GM12873 (cell line): ENCODE measurements around the gene RAPGEF5.

Experiments used
- CTCF ChIP-seq: IDR thresholded peaks from 2 replicates; pipeline ENCODE4 v1.5.1; 2012; ENCODE audit warnings: low read depth, mild to moderate bottlenecking, moderate library complexity, low read length, control low read depth; ENCODE audit not compliant: insufficient read depth; ENCODE audit errors: missing control alignments

RAPGEF5 gene

GRCh38 chr7:22144950-22145349 lies 212.0 kb downstream of the RAPGEF5 start:
- TF ChIP-seq CTCF, result no peak

- no peak for TF ChIP-seq CTCF
Measured at GRCh38 chr7:22143491-22143890, 213.5 kb downstream of the RAPGEF5 start.

- TF ChIP-seq CTCF, result no peak
Measured at GRCh38 chr7:22142572-22142971, 214.4 kb downstream of the RAPGEF5 start.

- no peak for TF ChIP-seq CTCF
Measured at GRCh38 chr7:22141355-22141754, 215.6 kb downstream of the RAPGEF5 start.

- no peak for TF ChIP-seq CTCF
Measured at GRCh38 chr7:22140578-22140977, 216.4 kb downstream of the RAPGEF5 start.

- no peak for TF ChIP-seq CTCF
Measured at GRCh38 chr7:22138886-22139285, 218.1 kb downstream of the RAPGEF5 start.

GRCh38 chr7:22138106-22138505 lies 218.8 kb downstream of the RAPGEF5 start:
- no peak for TF ChIP-seq CTCF
